HK-2 (cell line): ENCODE data around the gene NT5C1B.

Source experiments
- DNase-seq: peaks from one replicate; pipeline ENCODE4 v3.0.0-alpha.2; 2018; ENCODE audit not compliant: unreplicated experiment

NT5C1B gene

DNA sequence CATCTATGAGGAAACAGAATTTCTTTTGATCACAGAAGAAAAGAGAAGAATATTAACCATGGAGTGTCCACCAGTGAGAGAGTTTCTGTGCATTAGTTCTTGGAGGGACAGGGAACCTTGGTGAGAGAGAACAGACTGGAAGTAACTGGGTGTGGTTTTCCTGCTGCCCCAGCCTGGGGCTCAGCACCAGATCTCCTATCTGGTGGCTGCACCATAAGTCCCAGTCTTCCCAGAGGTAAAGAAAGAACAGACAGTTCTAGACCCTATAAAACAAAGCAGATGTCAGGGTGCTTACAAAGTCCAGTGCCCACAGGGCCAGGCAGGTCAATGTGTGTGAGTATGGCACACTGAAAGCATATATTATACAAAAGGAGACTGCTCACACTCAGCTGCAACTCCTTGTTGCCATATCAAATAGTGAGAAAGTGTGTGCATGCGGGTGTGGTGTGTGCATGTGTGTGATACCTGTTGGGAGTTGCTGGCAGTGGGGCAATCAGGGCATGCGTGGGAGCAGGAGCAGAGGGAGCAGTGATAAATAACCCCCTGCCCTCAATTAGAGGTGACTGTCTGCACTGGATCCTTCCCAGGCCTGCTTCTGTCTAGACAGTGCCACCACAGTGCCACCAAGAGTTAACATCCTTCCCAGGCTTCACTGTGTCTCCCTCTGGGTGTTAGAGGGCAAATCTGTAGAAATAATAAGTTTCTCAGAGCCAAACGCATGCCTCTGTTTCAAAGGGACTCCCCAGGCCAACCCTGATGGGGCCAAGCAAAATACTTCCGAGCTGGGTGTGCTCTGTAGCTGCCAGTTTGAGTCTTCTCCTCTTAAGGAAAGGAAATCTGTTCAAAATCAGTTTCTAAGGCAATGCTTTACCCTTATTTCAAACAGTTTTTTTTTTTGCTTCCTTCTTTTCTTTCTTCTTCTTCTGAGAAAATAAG lies 74.6 kb downstream of the NT5C1B start:
- DNase-seq = no peak
